ENCODE data around the gene HDGFL1. TPM values are rescaled to one million over a fixed set of nuclear protein-coding genes. Genes with fewer than 3 reads are reported as not detected.

Gene HDGFL1
- not detected in 2 replicates for total RNA-seq

GRCh38 chr6:22569281-22570184, at the start of gene HDGFL1:
Gene HDGFL1, plus strand, starts transcription at chr6:22569566. Its CDS starts 10 bp downstream, at chr6:22569576.
- H3K4me3 ChIP-seq (ENCODE audit: low read depth, low read length) = no peak within 1 kb of the TSS
- DNase-seq (ENCODE audit: low read depth) = no peak
- TF ChIP-seq CTCF (conservative IDR thresholded peaks at IDR 0.05; ENCODE audit: low read depth, low read length) = no peak

- DNase-seq (ENCODE audit: low read depth) = no peak
- TF ChIP-seq CTCF (conservative IDR thresholded peaks at IDR 0.05; ENCODE audit: low read depth, low read length) = no peak
- H3K4me3 ChIP-seq (ENCODE audit: low read depth, low read length) = no peak overlapping the region
These were observed 48.3 kb upstream of the HDGFL1 start for GRCh38 chr6:22521035-22521434.

- no peak overlapping the region for H3K4me3 ChIP-seq (ENCODE audit: low read depth, low read length)
- no peak for TF ChIP-seq CTCF (conservative IDR thresholded peaks at IDR 0.05; ENCODE audit: low read depth, low read length)
- DNase-seq (ENCODE audit: low read depth) = no peak
These were observed 42.6 kb upstream of the HDGFL1 start for GRCh38 chr6:22526736-22527135.

- no peak overlapping the region for H3K4me3 ChIP-seq (ENCODE audit: low read depth, low read length)
- TF ChIP-seq CTCF (conservative IDR thresholded peaks at IDR 0.05; ENCODE audit: low read depth, low read length) = no peak
- no peak for DNase-seq (ENCODE audit: low read depth)
These were observed 39.5 kb upstream of the HDGFL1 start for GRCh38 chr6:22529866-22530265.

GRCh38 chr6:22530506-22530905, 38.9 kb upstream of the HDGFL1 start:
- no peak overlapping the region for H3K4me3 ChIP-seq (ENCODE audit: low read depth, low read length)
- DNase-seq (ENCODE audit: low read depth) = no peak
- TF ChIP-seq CTCF (conservative IDR thresholded peaks at IDR 0.05; ENCODE audit: low read depth, low read length) = no peak

GRCh38 chr6:22536122-22536521, 33.2 kb upstream of the HDGFL1 start:
- no peak for TF ChIP-seq CTCF (conservative IDR thresholded peaks at IDR 0.05; ENCODE audit: low read depth, low read length)
- no peak for DNase-seq (ENCODE audit: low read depth)
- no peak overlapping the region for H3K4me3 ChIP-seq (ENCODE audit: low read depth, low read length)

GRCh38 chr6:22544476-22544875, 24.9 kb upstream of the HDGFL1 start:
- H3K4me3 ChIP-seq (ENCODE audit: low read depth, low read length) = no peak overlapping the region
- DNase-seq (ENCODE audit: low read depth) = no peak

More at GRCh38 chr6:22544476-22544875, 24.9 kb upstream of the HDGFL1 start:
- no peak for TF ChIP-seq CTCF (conservative IDR thresholded peaks at IDR 0.05; ENCODE audit: low read depth, low read length)
